Activated T-cell treated with anti-CD3 and anti-CD28 coated beads, Interleukin-2, amount 50 U/mL, for 24 hours (primary cell): ENCODE measurements around the gene MYOF.
A peak's percentile ranks its signal among the peaks of the same experiment; 100 is the strongest.
"Not testable (repeated sequence)": the region's sequence is repeated elsewhere in the genome, so short reads cannot be mapped to it uniquely, and the experiment has no call there.

ENCODE experiments used
- DNase-seq: peaks from one replicate; pipeline ENCODE4 v3.0.0-alpha.2; 2020
- H3K27ac Mint-ChIP-seq: 2 replicates; pipeline ENCODE4 v1.8.0; 2020; ENCODE audit warnings: mild to moderate bottlenecking, mixed read lengths
- H3K27me3 Mint-ChIP-seq: 2 replicates; pipeline ENCODE4 v1.8.0; 2020; ENCODE audit warnings: mixed read lengths
- H3K36me3 Mint-ChIP-seq: 2 replicates; pipeline ENCODE4 v1.8.0; 2020; ENCODE audit warnings: low read depth, mixed read lengths
- H3K4me1 Mint-ChIP-seq: 2 replicates; pipeline ENCODE4 v1.8.0; 2020; ENCODE audit warnings: low read depth, mixed read lengths
- H3K4me3 Mint-ChIP-seq: 2 replicates; pipeline ENCODE4 v1.8.0; 2020; ENCODE audit warnings: mild to moderate bottlenecking, moderate library complexity, mixed read lengths
- H3K9me3 Mint-ChIP-seq: 2 replicates; pipeline ENCODE4 v1.8.0; 2020; ENCODE audit warnings: mixed read lengths

MYOF gene

DNA sequence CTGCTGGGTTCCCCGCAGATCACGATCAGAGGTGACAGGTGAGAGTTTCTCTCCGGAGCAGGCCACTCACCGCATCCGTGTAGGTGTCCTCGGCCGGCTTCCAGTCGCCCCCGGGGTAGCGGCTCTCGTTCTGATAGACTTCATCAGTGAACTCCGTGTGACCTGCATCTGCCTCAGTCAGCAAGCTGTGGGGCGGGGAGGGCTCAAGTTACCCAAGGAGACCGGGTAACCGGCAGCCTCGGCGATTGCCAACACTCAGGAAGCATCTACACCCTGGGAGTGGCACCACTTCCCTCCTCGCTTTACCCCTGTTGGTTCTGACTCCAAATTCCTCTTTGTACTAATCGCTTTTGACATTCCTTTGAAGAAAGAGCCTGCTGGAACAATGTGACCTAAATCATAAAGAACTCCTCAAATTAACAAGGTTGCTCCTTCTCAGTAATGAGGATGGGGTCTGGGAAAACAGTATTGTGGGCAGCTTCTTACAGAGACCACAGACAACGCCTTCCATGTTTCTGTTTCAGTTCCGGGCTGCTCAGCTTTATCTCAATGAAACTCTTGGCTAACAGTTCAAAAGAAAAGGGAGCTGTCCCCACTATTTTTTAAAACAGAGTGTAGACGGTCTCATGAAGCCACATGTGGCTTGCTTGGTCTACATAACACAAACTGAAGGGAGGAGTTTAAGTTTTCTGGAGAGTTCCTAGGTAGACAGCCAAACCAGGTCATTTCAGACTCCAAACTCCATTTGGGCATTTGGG lies 118.1 kb downstream of the MYOF start:
- Mint-ChIP-seq H3K27ac (no peak overlapping the region), H3K27me3 (peaks cover 3% of the 10 kb centered on the region), H3K36me3 (peaks cover 67% of the 10 kb centered on the region), H3K4me1 (peaks cover 4% of the 10 kb centered on the region), H3K4me3 (no peak overlapping the region), H3K9me3 (no peaks in the 10 kb centered on the region)
- DNase-seq, result no peak

DNA sequence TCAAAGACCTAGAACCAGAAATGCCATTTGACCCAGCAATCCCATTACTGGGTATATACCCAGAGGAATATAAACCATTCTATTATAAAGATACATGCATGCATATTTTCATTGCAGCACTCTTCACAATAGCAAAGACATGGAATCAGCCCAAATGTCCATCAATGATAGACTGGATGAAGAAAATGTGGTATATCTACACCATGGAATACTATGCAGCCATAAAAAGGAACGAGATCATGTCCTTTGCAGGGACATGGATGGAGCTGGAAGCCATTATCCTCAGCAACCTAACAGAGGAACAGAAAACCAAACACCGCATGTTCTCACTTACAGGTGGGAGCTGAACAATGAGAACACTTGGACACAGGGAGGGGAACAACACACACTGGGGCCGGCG lies 123.7 kb downstream of the MYOF start:
- Mint-ChIP-seq H3K36me3 (peaks cover 72% of the 10 kb centered on the region), H3K4me1 (peaks cover 11% of the 10 kb centered on the region), H3K27me3 (peaks cover 23% of the 10 kb centered on the region)
- DNase-seq, H3K4me3 Mint-ChIP-seq, H3K27ac Mint-ChIP-seq, H3K9me3 Mint-ChIP-seq: not testable (repeated sequence)

DNA sequence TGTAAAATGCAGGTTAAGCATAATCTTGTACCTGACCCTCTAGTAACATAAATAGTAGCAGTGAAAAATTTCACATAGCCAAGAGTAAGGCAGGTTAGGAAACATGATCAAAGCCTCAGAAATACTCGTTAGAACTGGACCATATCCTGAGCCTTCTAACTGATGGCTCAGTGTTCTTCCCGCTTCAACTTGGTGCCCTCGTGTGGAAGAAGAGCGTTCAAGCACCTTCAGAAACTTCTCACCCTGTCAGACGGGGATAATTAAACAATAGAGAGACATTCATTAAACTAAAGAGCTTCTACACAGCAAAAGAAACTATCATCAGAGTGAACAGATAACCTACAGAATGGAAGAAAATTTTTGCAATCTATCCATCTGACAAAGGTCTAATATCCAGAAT lies 124.5 kb downstream of the MYOF start:
- H3K27ac Mint-ChIP-seq, result no peak overlapping the region
- peaks cover 73% of the 10 kb centered on the region for H3K36me3 Mint-ChIP-seq
- no peaks in the 10 kb centered on the region for H3K9me3 Mint-ChIP-seq
- peaks cover 11% of the 10 kb centered on the region for H3K4me1 Mint-ChIP-seq
- DNase-seq, result no peak
- H3K4me3 Mint-ChIP-seq, result no peak overlapping the region
- H3K27me3 Mint-ChIP-seq, result peaks cover 25% of the 10 kb centered on the region

DNA sequence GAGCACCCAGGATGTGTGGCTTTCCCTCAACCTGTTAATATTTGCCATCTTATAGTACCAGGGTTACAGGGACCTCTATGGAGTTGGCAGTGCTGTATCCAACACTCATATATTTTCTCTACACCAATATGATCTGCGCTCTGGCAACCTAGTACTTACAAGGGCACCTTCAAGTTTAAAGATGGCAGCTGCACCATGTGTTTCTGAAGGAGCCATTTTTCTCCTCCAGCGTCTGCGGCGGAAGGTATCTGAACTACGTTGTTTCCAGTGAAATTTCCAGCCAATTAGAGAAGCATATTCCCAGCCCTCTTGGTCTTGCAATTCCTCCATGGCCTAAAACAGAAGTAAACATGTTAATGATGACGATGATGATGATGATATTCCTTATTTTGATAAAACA lies 125.6 kb downstream of the MYOF start:
- H3K27ac Mint-ChIP-seq, result no peak overlapping the region
- no peak overlapping the region for H3K4me3 Mint-ChIP-seq
- no peak for DNase-seq
- H3K4me1 Mint-ChIP-seq, result peaks cover 11% of the 10 kb centered on the region
- H3K27me3 Mint-ChIP-seq, result peaks cover 26% of the 10 kb centered on the region
- no peaks in the 10 kb centered on the region for H3K9me3 Mint-ChIP-seq
- peaks cover 80% of the 10 kb centered on the region for H3K36me3 Mint-ChIP-seq

DNA sequence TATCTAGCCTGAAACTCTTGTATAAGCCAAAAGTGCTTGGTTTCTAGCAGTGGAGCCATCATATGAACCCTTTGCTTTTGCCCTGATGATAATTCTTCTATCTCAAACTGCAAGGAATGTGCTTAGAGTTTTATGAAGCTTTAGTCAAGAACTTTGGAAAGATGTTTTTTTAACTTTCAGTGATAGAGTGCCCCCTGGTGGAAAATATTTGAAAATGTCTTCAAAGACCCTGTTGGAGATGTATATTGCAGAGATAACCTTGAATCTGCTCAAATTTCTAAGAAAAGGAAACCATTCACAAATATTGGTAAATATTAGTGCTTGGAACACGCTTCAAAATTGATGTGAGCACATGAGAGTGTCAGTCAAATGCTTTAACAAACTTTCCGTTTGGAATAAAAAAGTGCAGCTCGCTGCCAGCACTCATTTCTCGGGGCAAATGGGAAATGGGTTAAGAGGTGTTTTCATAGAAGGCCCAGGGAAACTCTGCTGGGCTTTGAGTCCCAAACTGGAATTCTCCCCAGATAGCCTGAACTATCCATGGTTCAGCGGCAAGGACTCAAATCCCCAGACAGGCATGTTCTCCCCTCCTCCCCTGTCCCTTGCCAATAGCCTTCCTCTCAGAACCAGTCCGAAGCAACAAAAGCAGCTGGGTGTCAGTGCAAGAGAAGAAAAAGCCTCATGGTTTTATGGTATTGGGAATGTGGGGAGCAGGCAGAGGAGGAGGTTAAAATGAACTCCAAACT lies 129.3 kb downstream of the MYOF start:
- DNase-seq, result no peak
- Mint-ChIP-seq H3K4me1 (peaks cover 3% of the 10 kb centered on the region), H3K9me3 (no peaks in the 10 kb centered on the region), H3K4me3 (no peak overlapping the region), H3K36me3 (peaks cover 82% of the 10 kb centered on the region), H3K27ac (no peak overlapping the region), H3K27me3 (peaks cover 18% of the 10 kb centered on the region)

DNA sequence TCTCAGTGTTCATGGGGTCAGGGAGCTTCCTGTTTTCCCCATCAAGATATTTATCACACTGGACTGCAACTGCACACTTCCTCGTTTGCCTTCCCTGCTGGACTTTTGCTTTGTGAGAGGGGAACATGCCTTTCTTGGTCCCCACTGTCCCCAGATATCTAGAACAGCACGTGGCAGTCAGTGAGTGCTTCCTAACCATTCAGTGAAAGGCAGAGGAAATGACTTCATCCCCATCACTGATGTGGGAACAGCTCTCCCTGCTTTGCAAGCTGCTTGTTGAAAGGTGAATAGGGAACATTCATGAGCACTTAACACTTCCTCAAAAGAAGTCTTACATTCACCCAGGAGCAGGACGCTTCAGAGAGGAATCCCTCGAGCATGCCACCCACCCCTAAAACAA lies 135.4 kb downstream of the MYOF start:
- Mint-ChIP-seq H3K4me1 (peaks cover 14% of the 10 kb centered on the region), H3K9me3 (no peaks in the 10 kb centered on the region), H3K27me3 (no peaks in the 10 kb centered on the region), H3K4me3 (no peak overlapping the region), H3K27ac (peak overlapping the region; percentile 53), H3K36me3 (peaks cover 66% of the 10 kb centered on the region)
- DNase-seq, result no peak

DNA sequence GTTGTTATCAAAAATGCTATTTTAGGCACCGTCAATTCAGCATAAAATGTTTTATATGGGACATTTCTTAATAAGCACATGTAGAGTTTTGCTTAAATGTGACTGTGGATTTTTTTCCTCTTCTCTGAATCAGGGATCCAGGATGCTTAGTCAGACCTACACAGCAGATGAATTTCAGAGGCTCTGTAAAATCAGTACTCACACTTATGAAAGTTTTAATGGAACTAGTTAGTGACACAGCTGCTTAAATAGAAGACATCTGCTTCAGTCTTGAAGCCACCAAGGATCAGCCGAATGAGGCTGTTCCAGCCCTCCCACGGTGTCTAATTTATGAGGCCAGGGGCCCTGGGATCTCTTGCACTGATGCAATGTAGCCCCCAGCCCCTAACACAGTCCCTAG lies 136.0 kb downstream of the MYOF start:
- Mint-ChIP-seq H3K36me3 (peaks cover 61% of the 10 kb centered on the region), H3K9me3 (no peaks in the 10 kb centered on the region), H3K27me3 (no peaks in the 10 kb centered on the region), H3K4me1 (peaks cover 14% of the 10 kb centered on the region), H3K27ac (no peak overlapping the region), H3K4me3 (no peak overlapping the region)
- no peak for DNase-seq

DNA sequence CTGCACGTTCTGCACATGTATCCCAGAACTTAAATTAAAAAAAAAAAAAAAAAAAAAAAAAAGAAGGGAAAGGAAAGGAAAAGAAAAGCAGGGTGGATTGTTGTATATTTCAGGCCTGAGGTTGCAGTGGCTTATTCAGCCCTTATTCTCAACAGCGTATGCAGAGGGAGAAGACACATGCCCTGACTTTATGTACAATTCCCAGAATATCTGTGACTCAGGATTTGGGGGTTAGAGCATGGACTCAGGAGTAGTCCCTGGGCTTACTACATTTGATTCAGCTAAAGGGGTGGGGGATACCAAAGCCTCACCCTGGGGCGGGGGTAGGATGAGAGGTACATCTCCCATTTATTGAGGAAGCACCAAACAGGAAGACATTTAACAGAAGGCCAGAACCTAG lies 137.4 kb downstream of the MYOF start:
- H3K36me3 Mint-ChIP-seq, result peaks cover 58% of the 10 kb centered on the region
- DNase-seq, result no peak
- H3K27me3 Mint-ChIP-seq, result no peaks in the 10 kb centered on the region
- no peak overlapping the region for H3K4me3 Mint-ChIP-seq
- peaks cover 14% of the 10 kb centered on the region for H3K4me1 Mint-ChIP-seq
- H3K9me3 Mint-ChIP-seq, result no peaks in the 10 kb centered on the region
- no peak overlapping the region for H3K27ac Mint-ChIP-seq

DNA sequence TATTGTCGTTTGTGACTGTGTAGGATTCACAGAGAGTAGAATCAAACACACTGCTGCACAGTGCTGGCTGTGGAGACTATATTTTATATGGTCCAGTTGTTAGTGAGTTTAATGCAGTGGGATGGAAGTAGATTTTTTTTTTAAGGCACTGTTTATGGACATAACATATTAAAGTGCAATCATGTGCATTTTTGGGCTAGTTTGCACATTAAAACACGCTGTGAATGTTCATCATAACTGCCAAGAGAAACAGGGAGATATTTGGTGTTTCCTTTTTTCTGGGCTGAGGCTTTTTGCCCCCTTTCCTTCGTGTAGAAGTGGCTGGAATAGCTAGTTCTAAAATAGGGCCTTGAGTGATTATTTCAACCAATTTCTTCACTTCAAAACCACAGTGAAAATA lies 139.2 kb downstream of the MYOF start:
- peaks cover 14% of the 10 kb centered on the region for H3K4me1 Mint-ChIP-seq
- no peak for DNase-seq
- H3K4me3 Mint-ChIP-seq, result no peak overlapping the region
- no peaks in the 10 kb centered on the region for H3K9me3 Mint-ChIP-seq
- H3K27ac Mint-ChIP-seq, result no peak overlapping the region
- H3K27me3 Mint-ChIP-seq, result no peaks in the 10 kb centered on the region
- H3K36me3 Mint-ChIP-seq, result peaks cover 50% of the 10 kb centered on the region

DNA sequence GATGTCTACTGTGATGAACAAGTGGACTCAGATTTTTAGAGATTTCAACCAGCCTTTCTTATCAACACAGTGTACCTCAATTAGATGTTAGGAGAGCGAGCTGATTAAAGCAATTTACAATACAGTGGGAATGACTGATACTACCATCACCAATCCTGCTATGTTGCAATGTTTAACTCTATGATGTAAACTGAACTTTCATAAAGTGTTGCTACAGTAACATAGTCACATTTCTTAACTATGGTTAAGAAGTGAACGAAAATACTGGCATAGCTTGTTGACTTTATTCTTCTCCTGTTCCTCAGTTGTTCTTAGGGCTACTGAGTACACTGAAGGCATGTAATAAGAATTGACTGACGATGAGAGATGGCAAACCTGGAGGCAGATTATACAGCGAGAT lies 139.8 kb downstream of the MYOF start:
- DNase-seq, result no peak
- no peak overlapping the region for H3K4me3 Mint-ChIP-seq
- peaks cover 14% of the 10 kb centered on the region for H3K4me1 Mint-ChIP-seq
- H3K9me3 Mint-ChIP-seq, result no peaks in the 10 kb centered on the region
- peaks cover 51% of the 10 kb centered on the region for H3K36me3 Mint-ChIP-seq
- no peaks in the 10 kb centered on the region for H3K27me3 Mint-ChIP-seq
- H3K27ac Mint-ChIP-seq, result no peak overlapping the region

DNA sequence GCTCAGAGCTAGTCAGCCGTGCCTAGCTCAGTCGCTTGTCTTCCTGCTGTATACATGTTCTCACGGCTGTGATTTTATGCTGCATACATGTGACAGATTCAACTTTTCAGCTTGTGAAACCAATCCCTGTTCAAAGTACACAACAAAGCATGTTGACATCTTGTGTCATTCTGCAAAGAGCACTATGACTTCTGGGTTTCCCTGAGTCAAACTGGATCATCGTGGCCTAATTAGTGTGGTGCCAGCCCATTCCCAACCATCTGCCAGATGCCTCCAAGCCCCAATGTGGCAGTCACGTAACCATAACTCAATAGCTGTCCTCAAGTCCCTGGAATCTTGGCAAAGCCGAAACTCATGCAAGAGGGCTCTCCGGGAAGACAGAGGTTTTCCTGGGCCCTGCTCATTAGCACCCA lies 144.8 kb downstream of the MYOF start:
- Mint-ChIP-seq H3K27ac (no peak overlapping the region), H3K36me3 (peaks cover 39% of the 10 kb centered on the region), H3K9me3 (no peaks in the 10 kb centered on the region), H3K4me3 (no peak overlapping the region), H3K4me1 (no peaks in the 10 kb centered on the region), H3K27me3 (no peaks in the 10 kb centered on the region)
- no peak for DNase-seq

DNA sequence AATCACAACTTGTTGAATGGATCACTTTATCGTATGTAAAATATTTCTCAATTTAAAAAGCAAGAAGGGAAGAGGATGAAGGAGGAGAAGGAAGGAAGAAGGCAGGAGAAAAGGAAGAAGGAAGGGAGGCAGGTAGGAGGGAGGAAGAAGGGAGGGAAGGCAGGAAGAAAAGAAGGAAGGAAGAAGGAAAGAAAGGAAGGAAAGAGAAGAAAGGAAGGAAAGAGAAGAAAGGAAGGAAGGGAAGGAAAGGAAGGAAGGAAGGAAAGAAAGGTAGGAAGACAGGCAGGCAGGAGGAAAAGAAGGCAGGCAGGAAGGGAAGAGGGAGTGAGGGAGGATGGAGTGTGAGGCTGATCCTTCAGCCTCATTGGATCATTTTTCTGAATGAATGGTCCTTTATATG lies 145.5 kb downstream of the MYOF start:
- DNase-seq, result no peak
- H3K4me3 Mint-ChIP-seq, result no peak overlapping the region

DNA sequence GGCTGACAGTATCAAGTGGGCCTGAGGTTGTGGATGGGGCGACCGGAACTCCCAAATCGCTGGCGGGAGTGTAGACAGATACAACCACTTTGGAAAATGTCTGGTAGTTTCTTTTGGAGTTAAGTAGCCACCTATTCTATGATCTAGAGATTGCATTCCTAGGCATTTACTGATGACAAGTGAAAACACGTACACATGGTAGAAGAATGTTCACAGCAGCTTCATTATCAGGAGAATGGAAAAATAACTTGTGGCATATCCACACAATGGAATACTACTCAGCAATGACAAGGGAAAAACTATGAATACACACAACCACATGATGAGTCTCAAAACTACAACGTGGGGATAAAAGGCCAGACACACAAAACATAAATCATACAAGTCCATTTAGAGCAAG lies 146.0 kb downstream of the MYOF start:
- no peaks in the 10 kb centered on the region for H3K27me3 Mint-ChIP-seq
- H3K4me1 Mint-ChIP-seq, result no peaks in the 10 kb centered on the region
- no peaks in the 10 kb centered on the region for H3K9me3 Mint-ChIP-seq
- H3K4me3 Mint-ChIP-seq, result no peak overlapping the region
- DNase-seq, result no peak
- no peak overlapping the region for H3K27ac Mint-ChIP-seq
- H3K36me3 Mint-ChIP-seq, result peaks cover 31% of the 10 kb centered on the region

More for the DNA sequence above, 145.5 kb downstream of the MYOF start:
- Mint-ChIP-seq H3K27ac (no peak overlapping the region), H3K27me3 (no peaks in the 10 kb centered on the region), H3K36me3 (peaks cover 33% of the 10 kb centered on the region), H3K9me3 (no peaks in the 10 kb centered on the region), H3K4me1 (no peaks in the 10 kb centered on the region)

DNA sequence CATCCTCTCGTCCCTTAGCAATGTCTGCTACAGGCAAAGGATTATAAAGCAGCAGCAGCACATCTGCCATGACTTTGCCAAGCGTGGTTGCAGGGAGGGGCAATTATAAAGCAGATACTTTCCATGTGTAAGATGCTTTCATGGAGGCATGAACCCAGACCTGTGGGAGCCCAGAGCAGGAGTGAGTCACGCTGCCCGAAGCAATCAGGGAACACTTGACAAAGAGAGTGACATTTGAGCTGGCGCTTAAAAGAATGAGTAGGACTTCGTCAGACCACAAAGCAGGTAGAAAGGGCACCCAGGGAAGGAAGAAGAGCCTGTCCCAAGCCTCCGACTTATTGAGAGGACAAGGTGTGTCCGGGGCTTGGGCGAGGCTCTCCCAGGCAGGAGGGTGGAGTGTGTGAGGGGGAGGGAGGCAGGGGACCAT lies 147.2 kb downstream of the MYOF start:
- DNase-seq, result no peak
- Mint-ChIP-seq H3K4me1 (no peaks in the 10 kb centered on the region), H3K27ac (no peak overlapping the region), H3K9me3 (no peaks in the 10 kb centered on the region), H3K27me3 (no peaks in the 10 kb centered on the region), H3K4me3 (no peak overlapping the region), H3K36me3 (peaks cover 25% of the 10 kb centered on the region)

DNA sequence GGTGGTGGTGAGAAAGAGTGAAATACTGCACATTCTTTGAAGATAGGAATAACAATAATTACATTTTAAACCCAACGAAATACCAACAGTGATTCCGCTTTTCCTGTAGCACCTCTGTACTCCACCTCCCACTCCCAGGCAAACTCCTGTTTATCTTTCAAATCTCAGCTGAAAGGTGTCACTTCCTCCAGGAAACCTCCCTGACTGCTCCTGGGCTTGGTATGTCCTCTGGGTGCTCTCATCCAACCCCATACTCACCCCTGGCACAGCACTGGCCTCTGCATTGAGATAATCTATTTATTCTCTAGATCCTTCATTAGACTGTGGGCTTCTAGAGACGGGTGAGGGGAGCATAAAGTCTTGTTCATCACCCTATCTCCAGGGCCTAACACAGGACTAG lies 148.0 kb downstream of the MYOF start:
- H3K9me3 Mint-ChIP-seq, result no peaks in the 10 kb centered on the region
- no peaks in the 10 kb centered on the region for H3K4me1 Mint-ChIP-seq
- no peak overlapping the region for H3K27ac Mint-ChIP-seq
- peaks cover 30% of the 10 kb centered on the region for H3K36me3 Mint-ChIP-seq
- no peak for DNase-seq
- H3K27me3 Mint-ChIP-seq, result no peaks in the 10 kb centered on the region
- H3K4me3 Mint-ChIP-seq, result no peak overlapping the region
